Measurements from ENCODE around the gene LRRTM1. TPM values are rescaled to one million over a fixed set of nuclear protein-coding genes. Genes with fewer than 3 reads are reported as not detected.

LRRTM1 gene
- total RNA-seq, 2 donors from 2014 or later: 3.3 to 11.3 TPM

DNA sequence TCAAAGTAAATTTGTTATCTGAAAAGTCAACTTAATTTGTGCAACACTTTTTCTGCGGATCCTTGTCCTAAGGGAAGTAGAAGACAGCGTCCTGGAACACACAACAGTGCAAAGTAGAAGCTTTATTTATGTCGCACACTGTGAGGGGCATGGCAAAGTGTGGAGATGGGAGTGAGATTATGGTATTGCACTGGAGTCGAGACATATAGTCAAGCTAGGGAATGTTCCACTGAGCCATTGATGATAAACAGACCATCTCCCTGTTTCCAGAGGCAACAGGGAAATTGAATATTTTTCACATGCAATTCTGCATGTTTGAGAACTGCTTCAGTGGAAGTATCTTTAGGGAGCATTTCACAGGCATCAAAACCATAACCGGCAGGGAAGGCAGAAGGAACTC, 46.2 kb downstream of the LRRTM1 start:
- no peaks in the 10 kb centered on the region for H3K27me3 Mint-ChIP-seq (ENCODE audit: insufficient read depth)
- WGBS, 2 experiments (ENCODE audit: insufficient coverage in 1 of 2, insufficient read length in 1 of 2): 93 to 100% methylated on average over 5 of the region's 5 CpGs
- Histone ChIP-seq H3K27me3 (ENCODE audit: control insufficient read depth, insufficient read depth, low read length, poor library complexity, severe bottlenecking) (no peaks in the 10 kb centered on the region), H3K4me3 (ENCODE audit: low read length) (no peak overlapping the region), H3K36me3 (ENCODE audit: control insufficient read depth, insufficient read depth, low read length) (no peaks in the 10 kb centered on the region), H3K9me3 (ENCODE audit: control insufficient read depth, low read length) (no peaks in the 10 kb centered on the region), H3K27ac (ENCODE audit: low read depth, low read length) (no peak overlapping the region), H3K4me1 (ENCODE audit: control insufficient read depth, insufficient read depth, low read length) (no peaks in the 10 kb centered on the region), H3K9ac (ENCODE audit: extremely low read depth, low read length, poor library complexity, severe bottlenecking) (no peak overlapping the region)
- no peaks in the 10 kb centered on the region for H3K4me1 Mint-ChIP-seq
- H3K36me3 Mint-ChIP-seq (ENCODE audit: low read depth): no peaks in the 10 kb centered on the region
- no peak overlapping the region for H3K27ac Mint-ChIP-seq
- H3K9me3 Mint-ChIP-seq: no peaks in the 10 kb centered on the region
- DNase-seq: no peak
- H3K4me3 Mint-ChIP-seq: no peak overlapping the region
- TF ChIP-seq, protein P1, sequence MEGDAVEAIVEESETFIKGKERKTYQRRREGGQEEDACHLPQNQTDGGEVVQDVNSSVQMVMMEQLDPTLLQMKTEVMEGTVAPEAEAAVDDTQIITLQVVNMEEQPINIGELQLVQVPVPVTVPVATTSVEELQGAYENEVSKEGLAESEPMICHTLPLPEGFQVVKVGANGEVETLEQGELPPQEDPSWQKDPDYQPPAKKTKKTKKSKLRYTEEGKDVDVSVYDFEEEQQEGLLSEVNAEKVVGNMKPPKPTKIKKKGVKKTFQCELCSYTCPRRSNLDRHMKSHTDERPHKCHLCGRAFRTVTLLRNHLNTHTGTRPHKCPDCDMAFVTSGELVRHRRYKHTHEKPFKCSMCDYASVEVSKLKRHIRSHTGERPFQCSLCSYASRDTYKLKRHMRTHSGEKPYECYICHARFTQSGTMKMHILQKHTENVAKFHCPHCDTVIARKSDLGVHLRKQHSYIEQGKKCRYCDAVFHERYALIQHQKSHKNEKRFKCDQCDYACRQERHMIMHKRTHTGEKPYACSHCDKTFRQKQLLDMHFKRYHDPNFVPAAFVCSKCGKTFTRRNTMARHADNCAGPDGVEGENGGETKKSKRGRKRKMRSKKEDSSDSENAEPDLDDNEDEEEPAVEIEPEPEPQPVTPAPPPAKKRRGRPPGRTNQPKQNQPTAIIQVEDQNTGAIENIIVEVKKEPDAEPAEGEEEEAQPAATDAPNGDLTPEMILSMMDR (conservative IDR thresholded peaks at IDR 0.05): no peak

DNA sequence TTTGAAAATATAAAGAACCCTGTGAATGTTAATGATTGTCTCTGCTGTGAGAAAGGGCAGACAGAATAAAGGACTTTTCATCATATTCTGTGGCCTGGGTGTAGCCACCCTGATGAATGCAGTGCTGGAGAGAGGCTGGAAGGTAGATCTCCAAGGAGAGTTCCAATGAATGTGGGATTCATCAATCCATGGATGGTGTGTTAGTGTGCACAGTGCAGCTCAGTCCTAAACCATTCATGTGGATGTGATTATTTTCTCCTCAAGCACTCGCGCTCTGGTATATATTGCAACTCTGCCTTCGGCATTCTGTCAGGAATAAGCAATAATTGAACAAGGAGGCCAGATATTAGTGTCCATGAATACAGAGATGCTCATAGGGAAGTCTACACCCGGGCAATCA, 47.1 kb downstream of the LRRTM1 start:
- Histone ChIP-seq H3K27me3 (ENCODE audit: control insufficient read depth, insufficient read depth, low read length, poor library complexity, severe bottlenecking) (no peaks in the 10 kb centered on the region), H3K27ac (ENCODE audit: low read depth, low read length) (no peak overlapping the region), H3K9ac (ENCODE audit: extremely low read depth, low read length, poor library complexity, severe bottlenecking) (no peak overlapping the region), H3K36me3 (ENCODE audit: control insufficient read depth, insufficient read depth, low read length) (no peaks in the 10 kb centered on the region), H3K9me3 (ENCODE audit: control insufficient read depth, low read length) (no peaks in the 10 kb centered on the region), H3K4me1 (ENCODE audit: control insufficient read depth, insufficient read depth, low read length) (no peaks in the 10 kb centered on the region), H3K4me3 (ENCODE audit: low read length) (no peak overlapping the region)
- Mint-ChIP-seq H3K36me3 (ENCODE audit: low read depth) (no peaks in the 10 kb centered on the region), H3K27ac (no peak overlapping the region), H3K27me3 (ENCODE audit: insufficient read depth) (no peaks in the 10 kb centered on the region), H3K4me1 (no peaks in the 10 kb centered on the region), H3K4me3 (no peak overlapping the region), H3K9me3 (no peaks in the 10 kb centered on the region)
- no peak for DNase-seq
- TF ChIP-seq, protein P1 (conservative IDR thresholded peaks at IDR 0.05): no peak
- 88 to 100% methylated on average over 4 of the region's 4 CpGs for WGBS, 2 experiments (ENCODE audit: insufficient coverage in 1 of 2, insufficient read length in 1 of 2)

DNA sequence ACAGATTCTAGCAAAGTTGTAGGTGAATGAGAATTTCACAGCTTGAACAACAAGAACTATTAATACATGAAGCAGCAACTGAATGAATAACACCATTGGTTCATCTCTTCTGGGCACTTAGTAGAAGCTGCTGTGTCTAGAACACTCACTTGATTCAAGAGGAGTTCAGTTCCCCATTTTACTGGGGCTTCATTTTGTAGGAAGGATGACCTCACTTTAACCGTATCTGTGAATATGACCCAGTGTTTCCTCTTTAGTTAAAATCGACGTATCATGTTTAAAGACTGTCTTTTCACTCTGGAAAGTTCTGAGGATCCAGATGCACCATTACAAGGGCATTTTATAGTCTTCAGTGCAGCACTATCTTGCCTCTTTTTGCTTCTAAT, 47.8 kb downstream of the LRRTM1 start:
- Histone ChIP-seq H3K36me3 (ENCODE audit: control insufficient read depth, insufficient read depth, low read length) (no peaks in the 10 kb centered on the region), H3K9ac (ENCODE audit: extremely low read depth, low read length, poor library complexity, severe bottlenecking) (no peak overlapping the region), H3K4me3 (ENCODE audit: low read length) (no peak overlapping the region), H3K27me3 (ENCODE audit: control insufficient read depth, insufficient read depth, low read length, poor library complexity, severe bottlenecking) (no peaks in the 10 kb centered on the region), H3K4me1 (ENCODE audit: control insufficient read depth, insufficient read depth, low read length) (no peaks in the 10 kb centered on the region), H3K9me3 (ENCODE audit: control insufficient read depth, low read length) (no peaks in the 10 kb centered on the region), H3K27ac (ENCODE audit: low read depth, low read length) (no peak overlapping the region)
- no peaks in the 10 kb centered on the region for H3K9me3 Mint-ChIP-seq
- no peak overlapping the region for H3K4me3 Mint-ChIP-seq
- no peaks in the 10 kb centered on the region for H3K27me3 Mint-ChIP-seq (ENCODE audit: insufficient read depth)
- 96 to 98% methylated on average over 3 of the region's 3 CpGs for WGBS, 2 experiments (ENCODE audit: insufficient coverage in 1 of 2, insufficient read length in 1 of 2)
- no peaks in the 10 kb centered on the region for H3K4me1 Mint-ChIP-seq
- DNase-seq: no peak
- TF ChIP-seq, protein P1 (conservative IDR thresholded peaks at IDR 0.05): no peak
- no peak overlapping the region for H3K27ac Mint-ChIP-seq
- H3K36me3 Mint-ChIP-seq (ENCODE audit: low read depth): no peaks in the 10 kb centered on the region
